ENCODE data around the gene SLC16A8.
A peak's percentile ranks its signal among the peaks of the same experiment; 100 is the strongest.
"Not testable (repeated sequence)": the region's sequence is repeated elsewhere in the genome, so short reads cannot be mapped to it uniquely, and the experiment has no call there.

SLC16A8 gene

DNA sequence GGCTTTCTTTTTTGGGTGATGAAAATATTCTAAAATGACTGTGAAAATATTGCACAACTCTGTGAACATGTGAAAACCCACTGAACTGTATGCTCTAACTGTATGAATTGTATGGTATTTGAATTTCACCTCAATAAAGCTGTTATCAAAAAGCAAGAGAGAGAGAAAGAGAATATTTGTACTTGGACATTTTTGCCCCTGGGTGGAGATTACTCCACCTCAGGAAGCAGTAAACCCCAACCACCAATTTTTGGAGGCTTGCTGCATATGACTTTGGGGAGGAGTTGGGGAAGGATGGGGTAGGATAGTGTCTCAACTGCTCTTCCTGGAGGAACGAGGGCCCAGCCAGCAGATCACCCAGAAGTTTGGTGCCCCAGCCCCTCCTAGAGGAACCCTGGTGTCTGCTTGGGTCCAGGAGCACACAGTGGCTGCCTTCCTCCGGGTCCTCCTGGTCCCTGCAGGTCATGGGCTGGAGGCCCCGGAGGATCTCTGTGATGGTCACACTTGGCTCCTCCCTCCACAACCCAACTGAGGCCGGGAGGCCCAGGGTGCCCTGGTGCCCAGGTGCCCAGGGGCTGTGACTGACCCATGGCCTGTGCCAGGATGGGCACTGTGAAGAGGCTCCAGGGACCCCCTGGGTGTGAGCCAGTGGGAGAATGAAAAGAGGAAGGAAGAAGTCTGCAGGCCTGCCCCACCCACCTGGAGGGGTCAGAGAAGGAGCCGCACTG is 42.1 kb downstream of the SLC16A8 start:
- Mint-ChIP-seq H3K4me3 (no peak overlapping the region), H3K27me3 (peaks cover 20% of the 10 kb centered on the region), H3K9me3 (no peaks in the 10 kb centered on the region), H3K4me1 (peaks cover 4% of the 10 kb centered on the region), H3K36me3 (no peaks in the 10 kb centered on the region), H3K27ac (no peak overlapping the region)
- no peak for ATAC-seq (ENCODE audit: low read depth)
- no peak for DNase-seq (ENCODE audit: low spot score in 2 of 2)

GRCh38 chr22:38040953-38041759 is 42.8 kb downstream of the SLC16A8 start:
- Mint-ChIP-seq H3K4me1 (peaks cover 4% of the 10 kb centered on the region), H3K4me3 (no peak overlapping the region), H3K27ac (no peak overlapping the region), H3K9me3 (no peaks in the 10 kb centered on the region), H3K36me3 (no peaks in the 10 kb centered on the region), H3K27me3 (peaks cover 23% of the 10 kb centered on the region)
- DNase-seq (ENCODE audit: low spot score in 2 of 2): no peak
- ATAC-seq (ENCODE audit: low read depth): no peak

GRCh38 chr22:38038890-38039812 is 44.8 kb downstream of the SLC16A8 start:
- H3K9me3 Mint-ChIP-seq: no peaks in the 10 kb centered on the region
- H3K27me3 Mint-ChIP-seq: peaks cover 22% of the 10 kb centered on the region
- H3K4me3 Mint-ChIP-seq: no peak overlapping the region
- H3K27ac Mint-ChIP-seq: no peak overlapping the region
- H3K36me3 Mint-ChIP-seq: no peaks in the 10 kb centered on the region
- ATAC-seq (ENCODE audit: low read depth) (no peak), DNase-seq (ENCODE audit: low spot score in 2 of 2) (no peak)
- H3K4me1 Mint-ChIP-seq: peaks cover 14% of the 10 kb centered on the region

DNA sequence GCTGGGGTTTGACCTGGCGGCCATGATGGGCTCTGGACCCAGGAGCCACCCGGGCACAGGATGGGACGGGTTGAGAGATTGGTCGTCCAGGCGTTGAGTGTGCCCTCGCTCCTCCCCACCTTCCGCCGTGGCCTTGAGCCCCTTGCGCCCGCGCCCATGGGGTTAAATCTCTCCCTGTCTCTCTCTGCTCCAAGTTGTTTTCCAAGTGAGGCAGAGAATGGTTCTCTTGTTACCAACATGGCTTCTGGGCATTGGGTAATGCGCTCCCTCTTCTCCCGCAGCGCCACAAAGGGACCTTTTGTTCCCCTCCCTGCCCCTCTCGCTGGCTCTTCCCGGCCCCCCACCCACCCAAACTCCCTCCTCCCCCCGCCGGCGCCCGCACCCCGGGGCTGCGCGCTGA is 45.6 kb downstream of the SLC16A8 start:
- Mint-ChIP-seq H3K27ac (no peak overlapping the region), H3K4me3 (no peak overlapping the region), H3K27me3 (peaks cover 25% of the 10 kb centered on the region), H3K9me3 (no peaks in the 10 kb centered on the region), H3K4me1 (peaks cover 14% of the 10 kb centered on the region), H3K36me3 (no peaks in the 10 kb centered on the region)
- DNase-seq (ENCODE audit: low spot score in 2 of 2) (no peak), ATAC-seq (ENCODE audit: low read depth) (no peak)

GRCh38 chr22:38037367-38038150 is 46.4 kb downstream of the SLC16A8 start:
- not testable (repeated sequence) for H3K4me3 Mint-ChIP-seq; H3K27ac Mint-ChIP-seq; DNase-seq (ENCODE audit: low spot score in 2 of 2); H3K9me3 Mint-ChIP-seq; ATAC-seq (ENCODE audit: low read depth); H3K36me3 Mint-ChIP-seq
- peaks cover 14% of the 10 kb centered on the region for H3K4me1 Mint-ChIP-seq
- peaks cover 25% of the 10 kb centered on the region for H3K27me3 Mint-ChIP-seq

GRCh38 chr22:38036392-38037062 is 47.5 kb downstream of the SLC16A8 start:
- H3K4me1 Mint-ChIP-seq: peaks cover 9% of the 10 kb centered on the region
- no peak for ATAC-seq (ENCODE audit: low read depth)

DNA sequence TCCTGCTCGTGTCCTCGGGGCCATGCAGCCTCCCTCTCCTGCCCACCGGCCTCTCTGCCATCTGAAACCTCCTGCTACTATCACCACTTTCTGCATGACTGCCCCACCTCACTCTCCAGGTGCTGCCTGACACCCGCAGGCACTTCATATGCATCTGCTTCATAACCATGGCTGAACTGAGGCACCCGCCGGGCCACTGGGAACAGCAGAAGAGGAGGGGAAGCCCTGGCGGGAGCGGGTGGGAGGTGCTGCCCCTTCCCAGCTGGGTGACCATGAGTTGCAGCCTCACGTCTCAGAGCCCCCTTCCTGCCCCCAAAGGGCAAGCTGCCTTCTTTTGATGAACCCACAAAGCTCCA is 48.5 kb downstream of the SLC16A8 start:
- no peak for ATAC-seq (ENCODE audit: low read depth)
- no peak overlapping the region for H3K4me3 Mint-ChIP-seq
- no peaks in the 10 kb centered on the region for H3K9me3 Mint-ChIP-seq
- H3K36me3 Mint-ChIP-seq: no peaks in the 10 kb centered on the region
- H3K27me3 Mint-ChIP-seq: peaks cover 15% of the 10 kb centered on the region
- DNase-seq (ENCODE audit: low spot score in 2 of 2): no peak
- H3K27ac Mint-ChIP-seq: no peak overlapping the region
- peaks cover 9% of the 10 kb centered on the region for H3K4me1 Mint-ChIP-seq

More at GRCh38 chr22:38036392-38037062, 47.5 kb downstream of the SLC16A8 start:
- no peak for DNase-seq (ENCODE audit: low spot score in 2 of 2)
- H3K27ac Mint-ChIP-seq: no peak overlapping the region
- H3K36me3 Mint-ChIP-seq: no peaks in the 10 kb centered on the region
- no peaks in the 10 kb centered on the region for H3K9me3 Mint-ChIP-seq
- no peak overlapping the region for H3K4me3 Mint-ChIP-seq
- peaks cover 20% of the 10 kb centered on the region for H3K27me3 Mint-ChIP-seq

- no peak for ATAC-seq (ENCODE audit: low read depth)
- no peaks in the 10 kb centered on the region for H3K9me3 Mint-ChIP-seq
Observed at GRCh38 chr22:38034884-38035529, 49.0 kb downstream of the SLC16A8 start.

GRCh38 chr22:38034278-38034882 is 49.6 kb downstream of the SLC16A8 start:
- DNase-seq (ENCODE audit: low spot score in 2 of 2): no peak
- Mint-ChIP-seq H3K27me3 (peaks cover 15% of the 10 kb centered on the region), H3K27ac (peak overlapping the region; percentile 52), H3K36me3 (no peaks in the 10 kb centered on the region), H3K4me1 (peaks cover 9% of the 10 kb centered on the region), H3K9me3 (no peaks in the 10 kb centered on the region), H3K4me3 (no peak overlapping the region)
- ATAC-seq (ENCODE audit: low read depth): no peak

More at GRCh38 chr22:38034884-38035529, 49.0 kb downstream of the SLC16A8 start:
- no peaks in the 10 kb centered on the region for H3K36me3 Mint-ChIP-seq
- no peak overlapping the region for H3K4me3 Mint-ChIP-seq
- peaks cover 9% of the 10 kb centered on the region for H3K4me1 Mint-ChIP-seq
- DNase-seq (ENCODE audit: low spot score in 2 of 2): no peak
- peaks cover 15% of the 10 kb centered on the region for H3K27me3 Mint-ChIP-seq
- no peak overlapping the region for H3K27ac Mint-ChIP-seq

DNA sequence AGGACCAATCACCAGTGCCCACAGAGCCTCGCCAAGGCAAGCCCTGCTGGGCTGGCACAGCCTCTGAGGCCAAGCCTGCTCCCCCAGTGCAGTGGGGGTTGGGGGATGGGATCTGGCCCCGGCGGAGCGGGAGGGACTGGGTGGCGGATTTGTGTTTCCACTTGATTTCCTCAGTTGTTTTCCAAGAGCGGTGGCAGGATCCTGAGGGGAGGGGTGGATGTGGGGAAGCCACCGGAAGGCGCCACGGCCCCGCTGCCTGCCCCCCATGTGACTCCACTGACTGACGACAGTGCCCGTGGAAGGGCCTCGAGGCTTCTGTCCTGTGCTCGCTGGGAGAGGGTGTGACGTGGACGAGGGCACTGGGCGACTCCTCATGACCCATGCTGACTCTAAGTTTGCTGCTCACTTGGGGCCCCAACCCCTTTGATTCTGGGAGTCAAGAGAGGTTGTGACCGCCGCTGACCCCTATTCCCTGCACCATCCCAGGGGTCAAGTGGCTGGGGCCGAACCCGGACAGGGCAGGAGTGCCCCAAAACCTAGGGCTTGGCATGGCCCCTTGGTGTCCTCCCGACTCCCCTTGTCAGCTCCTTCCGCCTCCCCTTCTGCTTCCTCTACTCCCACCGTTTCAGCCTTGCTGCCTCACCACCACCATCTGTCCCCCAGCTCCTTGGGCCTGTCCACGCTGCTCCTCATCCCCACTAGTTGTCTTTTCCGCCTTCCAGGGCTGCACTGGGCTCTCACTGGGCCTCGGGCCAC is 50.3 kb downstream of the SLC16A8 start:
- no peak for ATAC-seq (ENCODE audit: low read depth)
- Mint-ChIP-seq H3K27me3 (peaks cover 17% of the 10 kb centered on the region), H3K27ac (peak overlapping the region; percentile 52), H3K36me3 (no peaks in the 10 kb centered on the region), H3K4me3 (no peak overlapping the region), H3K4me1 (peaks cover 9% of the 10 kb centered on the region), H3K9me3 (no peaks in the 10 kb centered on the region)
- DNase-seq (ENCODE audit: low spot score in 2 of 2): no peak

- no peak for ATAC-seq (ENCODE audit: low read depth)
- no peaks in the 10 kb centered on the region for H3K9me3 Mint-ChIP-seq
- no peaks in the 10 kb centered on the region for H3K36me3 Mint-ChIP-seq
- peaks cover 21% of the 10 kb centered on the region for H3K27me3 Mint-ChIP-seq
- DNase-seq (ENCODE audit: low spot score in 2 of 2): no peak
- H3K4me1 Mint-ChIP-seq: peaks cover 9% of the 10 kb centered on the region
- no peak overlapping the region for H3K4me3 Mint-ChIP-seq
- H3K27ac Mint-ChIP-seq: no peak overlapping the region
Observed at GRCh38 chr22:38032681-38033521, 51.1 kb downstream of the SLC16A8 start.

Measured in memory B cell (primary cell).